ENCODE measurements around the gene DAG1. TPM values are rescaled to one million over a fixed set of nuclear protein-coding genes. Genes with fewer than 3 reads are reported as not detected.

DAG1 gene
- total RNA-seq, 2 experiments from 2014 or later, result 10.8 to 14.4 TPM

- peak overlapping the region; percentile 73 for H3K27ac Mint-ChIP-seq
- no peaks in the 10 kb centered on the region for H3K27me3 Mint-ChIP-seq
- DNase-seq, result peak; percentile 53
- no peak overlapping the region for H3K4me3 Mint-ChIP-seq
- H3K9me3 Mint-ChIP-seq, result no peaks in the 10 kb centered on the region
- intact Hi-C loops (cut with micrococcal nuclease), result no loop called here
- H3K36me3 Mint-ChIP-seq (ENCODE audit: low read depth), result peaks cover 22% of the 10 kb centered on the region
- ATAC-seq, result peak; percentile 89
- TF ChIP-seq CTCF (IDR thresholded peaks at IDR 0.05), result no peak
- POLR2A ChIA-PET, result no interaction called here
- H3K4me1 Mint-ChIP-seq (ENCODE audit: low read depth), result peaks cover 24% of the 10 kb centered on the region
- CTCF ChIA-PET, result interaction anchor here (1.3 to 3.8 kb wide), 3 partner anchors 9 to 142 kb away, joined by 4 to 37 read pairs (median 5); no protein-coding TSS in a partner anchor
Observed at GRCh38 chr3:49529567-49529966, 59.5 kb downstream of the DAG1 start.

DNA sequence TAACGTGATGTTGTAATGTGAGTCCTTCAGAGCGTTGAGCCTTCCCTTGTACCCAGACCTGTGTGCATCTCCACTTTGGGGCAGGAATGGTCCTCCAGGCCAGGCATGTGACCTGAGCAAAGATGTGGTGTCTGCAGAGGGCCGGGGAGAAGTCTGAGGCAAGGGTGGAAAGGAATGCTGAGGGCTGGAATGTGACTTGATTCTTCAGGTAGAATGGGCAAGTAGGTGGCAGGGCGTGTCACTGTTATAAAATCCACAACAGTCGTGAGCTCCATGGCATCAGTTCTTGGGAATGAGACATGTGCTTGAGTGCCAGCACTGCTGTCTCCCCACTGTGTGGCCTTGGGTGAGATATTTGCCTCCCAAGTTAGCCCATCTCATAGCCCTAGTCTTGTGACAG lies 60.2 kb downstream of the DAG1 start:
- Mint-ChIP-seq H3K9me3 (no peaks in the 10 kb centered on the region), H3K27me3 (no peaks in the 10 kb centered on the region), H3K4me3 (no peak overlapping the region), H3K36me3 (ENCODE audit: low read depth) (peaks cover 21% of the 10 kb centered on the region), H3K4me1 (ENCODE audit: low read depth) (peaks cover 24% of the 10 kb centered on the region), H3K27ac (peak overlapping the region; percentile 73)
- CTCF ChIA-PET, result interaction anchor here (1.3 to 3.8 kb wide), 3 partner anchors 9 to 142 kb away, joined by 4 to 37 read pairs (median 5); no protein-coding TSS in a partner anchor
- intact Hi-C loops (cut with micrococcal nuclease), result no loop called here
- TF ChIP-seq CTCF (IDR thresholded peaks at IDR 0.05), result no peak
- no peak for DNase-seq
- ATAC-seq, result no peak
- POLR2A ChIA-PET, result no interaction called here

DNA sequence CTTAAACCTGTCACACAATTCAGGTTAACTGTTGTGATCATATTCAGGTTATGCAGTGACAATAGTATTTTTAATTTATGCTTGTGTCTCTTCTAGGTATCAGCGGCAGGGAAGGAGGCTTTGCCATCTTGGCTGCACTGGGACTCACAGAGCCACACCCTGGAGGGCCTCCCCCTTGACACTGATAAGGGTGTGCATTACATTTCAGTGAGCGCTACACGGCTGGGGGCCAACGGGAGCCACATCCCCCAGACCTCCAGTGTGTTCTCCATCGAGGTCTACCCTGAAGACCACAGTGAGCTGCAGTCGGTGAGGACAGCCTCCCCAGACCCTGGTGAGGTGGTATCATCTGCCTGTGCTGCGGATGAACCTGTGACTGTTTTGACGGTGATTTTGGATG lies 60.6 kb downstream of the DAG1 start:
- H3K4me1 Mint-ChIP-seq (ENCODE audit: low read depth), result peaks cover 24% of the 10 kb centered on the region
- H3K27me3 Mint-ChIP-seq, result no peaks in the 10 kb centered on the region
- DNase-seq (no peak), ATAC-seq (no peak)
- H3K36me3 Mint-ChIP-seq (ENCODE audit: low read depth), result peaks cover 21% of the 10 kb centered on the region
- H3K9me3 Mint-ChIP-seq, result no peaks in the 10 kb centered on the region
- POLR2A ChIA-PET, result no interaction called here
- no peak for TF ChIP-seq CTCF (IDR thresholded peaks at IDR 0.05)
- H3K27ac Mint-ChIP-seq, result no peak overlapping the region
- H3K4me3 Mint-ChIP-seq, result no peak overlapping the region
- intact Hi-C loops (cut with micrococcal nuclease), result no loop called here
- CTCF ChIA-PET, result interaction anchor here (1.5 to 3.8 kb wide), 2 partner anchors 9 to 141 kb away, joined by 4 to 37 read pairs; no protein-coding TSS in a partner anchor

GRCh38 chr3:49531218-49531617 lies 61.2 kb downstream of the DAG1 start:
- CTCF ChIA-PET, result interaction anchor here (1.5 to 3.8 kb wide), 2 partner anchors 8 to 141 kb away, joined by 4 to 37 read pairs; no protein-coding TSS in a partner anchor
- Mint-ChIP-seq H3K27me3 (no peaks in the 10 kb centered on the region), H3K4me1 (ENCODE audit: low read depth) (peaks cover 24% of the 10 kb centered on the region), H3K27ac (no peak overlapping the region), H3K36me3 (ENCODE audit: low read depth) (peaks cover 21% of the 10 kb centered on the region), H3K9me3 (no peaks in the 10 kb centered on the region), H3K4me3 (no peak overlapping the region)
- no peak for TF ChIP-seq CTCF (IDR thresholded peaks at IDR 0.05)
- no peak for ATAC-seq
- POLR2A ChIA-PET, result no interaction called here
- intact Hi-C loops (cut with micrococcal nuclease), result no loop called here
- DNase-seq, result no peak

- CTCF ChIA-PET, result no interaction called here
- H3K27ac Mint-ChIP-seq, result peak overlapping the region; percentile 64
Observed at GRCh38 chr3:49531715-49532114, 61.6 kb downstream of the DAG1 start.

More at GRCh38 chr3:49531715-49532114, 61.6 kb downstream of the DAG1 start:
- peaks cover 21% of the 10 kb centered on the region for H3K36me3 Mint-ChIP-seq (ENCODE audit: low read depth)
- ATAC-seq (no peak), DNase-seq (no peak)
- no peak for TF ChIP-seq CTCF (IDR thresholded peaks at IDR 0.05)
- POLR2A ChIA-PET, result no interaction called here
- H3K4me1 Mint-ChIP-seq (ENCODE audit: low read depth), result peaks cover 24% of the 10 kb centered on the region
- intact Hi-C loops (cut with micrococcal nuclease), result no loop called here
- no peak overlapping the region for H3K4me3 Mint-ChIP-seq
- H3K9me3 Mint-ChIP-seq, result no peaks in the 10 kb centered on the region
- no peaks in the 10 kb centered on the region for H3K27me3 Mint-ChIP-seq

Data from activated CD8-positive, alpha-beta T cell treated with anti-CD3 and anti-CD28 coated beads for 36 hours (primary cell).